ENCODE data around the gene POLR1E. TPM values are rescaled to one million over a fixed set of nuclear protein-coding genes. Genes with fewer than 3 reads are reported as not detected.

POLR1E gene
- polyA plus RNA-seq, 1 experiment = 21.6 TPM

DNA sequence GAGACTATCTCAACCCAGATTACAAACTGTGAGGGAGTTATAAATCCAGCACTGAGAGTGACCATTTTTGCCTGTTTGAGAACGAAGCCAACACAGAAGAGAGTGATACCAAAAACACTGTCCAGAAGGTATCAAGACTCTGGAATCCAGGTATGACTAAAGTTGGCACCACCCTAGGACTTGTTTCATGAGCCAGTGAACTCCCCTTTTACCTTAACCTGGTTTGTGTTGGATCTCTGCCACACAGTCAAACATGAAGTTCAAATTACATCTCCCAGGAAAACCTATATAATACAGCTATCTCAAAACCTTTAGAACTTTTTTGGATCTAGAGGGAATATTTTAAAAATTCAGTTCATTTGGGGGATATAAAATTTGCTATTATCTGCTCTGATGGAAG, 31.9 kb upstream of the POLR1E start:
- no peak for DNase-seq (ENCODE audit: low read depth)
- POLR2A ChIA-PET = no interaction called here
- no peaks in the 10 kb centered on the region for H3K27me3 ChIP-seq (ENCODE audit: control insufficient read depth, insufficient read depth, low read length)
- H3K4me3 ChIP-seq (ENCODE audit: low read depth, low read length) = no peak overlapping the region
- CTCF ChIA-PET = no interaction called here
- TF ChIP-seq, protein P1, sequence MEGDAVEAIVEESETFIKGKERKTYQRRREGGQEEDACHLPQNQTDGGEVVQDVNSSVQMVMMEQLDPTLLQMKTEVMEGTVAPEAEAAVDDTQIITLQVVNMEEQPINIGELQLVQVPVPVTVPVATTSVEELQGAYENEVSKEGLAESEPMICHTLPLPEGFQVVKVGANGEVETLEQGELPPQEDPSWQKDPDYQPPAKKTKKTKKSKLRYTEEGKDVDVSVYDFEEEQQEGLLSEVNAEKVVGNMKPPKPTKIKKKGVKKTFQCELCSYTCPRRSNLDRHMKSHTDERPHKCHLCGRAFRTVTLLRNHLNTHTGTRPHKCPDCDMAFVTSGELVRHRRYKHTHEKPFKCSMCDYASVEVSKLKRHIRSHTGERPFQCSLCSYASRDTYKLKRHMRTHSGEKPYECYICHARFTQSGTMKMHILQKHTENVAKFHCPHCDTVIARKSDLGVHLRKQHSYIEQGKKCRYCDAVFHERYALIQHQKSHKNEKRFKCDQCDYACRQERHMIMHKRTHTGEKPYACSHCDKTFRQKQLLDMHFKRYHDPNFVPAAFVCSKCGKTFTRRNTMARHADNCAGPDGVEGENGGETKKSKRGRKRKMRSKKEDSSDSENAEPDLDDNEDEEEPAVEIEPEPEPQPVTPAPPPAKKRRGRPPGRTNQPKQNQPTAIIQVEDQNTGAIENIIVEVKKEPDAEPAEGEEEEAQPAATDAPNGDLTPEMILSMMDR (IDR thresholded peaks at IDR 0.05; ENCODE audit: insufficient read depth, low read depth, low read length) = no peak
- H3K36me3 ChIP-seq (ENCODE audit: control insufficient read depth, insufficient read depth, low read length) = peaks cover 2% of the 10 kb centered on the region

DNA sequence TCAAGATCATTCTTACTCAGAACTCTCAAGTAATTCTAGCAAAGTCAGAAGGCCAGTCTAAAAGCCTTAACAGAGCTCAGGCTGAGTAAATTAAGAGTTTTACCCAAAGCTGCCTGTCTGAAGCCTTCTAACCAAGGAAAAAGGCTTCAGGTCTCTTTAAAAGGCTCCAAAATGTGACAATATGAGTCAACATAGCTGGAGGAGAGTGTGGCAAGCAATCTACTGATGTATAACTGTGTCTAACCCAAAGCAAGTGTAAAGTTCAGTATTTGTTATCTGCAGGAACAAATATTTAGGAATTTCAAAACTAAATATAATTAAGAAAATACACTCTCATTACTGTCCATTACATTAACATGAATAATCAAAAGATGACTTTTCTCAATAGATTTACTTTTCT, 31.5 kb upstream of the POLR1E start:
- H3K27me3 ChIP-seq (ENCODE audit: control insufficient read depth, insufficient read depth, low read length) = no peaks in the 10 kb centered on the region
- peaks cover 2% of the 10 kb centered on the region for H3K36me3 ChIP-seq (ENCODE audit: control insufficient read depth, insufficient read depth, low read length)
- H3K4me3 ChIP-seq (ENCODE audit: low read depth, low read length) = no peak overlapping the region
- TF ChIP-seq, protein P1 (IDR thresholded peaks at IDR 0.05; ENCODE audit: insufficient read depth, low read depth, low read length) = no peak
- ChIA-PET CTCF (no interaction called here), POLR2A (no interaction called here)
- DNase-seq (ENCODE audit: low read depth) = no peak

DNA sequence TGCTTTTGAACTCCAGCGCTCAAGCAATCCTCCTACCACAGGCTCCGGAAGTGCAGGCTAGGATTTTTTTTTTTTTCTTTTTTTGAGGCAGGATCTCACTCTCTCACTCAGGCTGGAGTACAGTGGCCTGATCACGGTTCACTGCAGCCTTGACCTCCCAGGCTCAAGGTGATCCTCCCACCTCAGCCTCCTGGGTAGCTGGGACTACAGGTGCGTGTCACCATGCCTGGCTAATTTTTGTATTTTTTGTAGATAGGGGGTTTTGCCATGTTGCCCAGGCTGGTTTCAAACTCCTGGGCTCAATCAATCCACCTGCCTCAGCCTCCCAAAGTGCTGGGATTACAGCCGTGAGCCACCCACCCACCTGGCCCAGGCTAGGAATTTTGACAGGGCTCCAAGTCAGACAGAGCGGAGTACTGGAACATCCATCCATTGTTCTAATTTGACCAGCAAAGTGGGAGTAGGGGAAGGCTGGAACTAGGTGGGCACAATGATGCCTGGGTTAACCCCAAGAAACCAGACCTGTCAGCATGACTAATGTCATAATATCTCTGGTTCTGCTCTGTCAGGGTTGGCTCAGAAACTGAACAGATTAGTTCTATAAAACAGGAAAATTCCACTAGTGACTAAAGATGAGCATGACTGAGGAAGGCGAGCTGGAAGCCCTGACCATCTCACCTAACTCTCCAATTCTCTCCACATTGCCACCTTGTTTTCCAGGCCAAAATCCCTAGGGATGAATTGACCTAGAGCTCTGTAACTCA, 29.7 kb upstream of the POLR1E start:
- no peak for DNase-seq (ENCODE audit: low read depth)
- ChIA-PET POLR2A (no interaction called here), CTCF (no interaction called here)
- Histone ChIP-seq H3K27me3 (ENCODE audit: control insufficient read depth, insufficient read depth, low read length) (no peaks in the 10 kb centered on the region), H3K4me3 (ENCODE audit: low read depth, low read length) (no peak overlapping the region), H3K36me3 (ENCODE audit: control insufficient read depth, insufficient read depth, low read length) (no peaks in the 10 kb centered on the region)
- TF ChIP-seq, protein P1 (IDR thresholded peaks at IDR 0.05; ENCODE audit: insufficient read depth, low read depth, low read length) = no peak

DNA sequence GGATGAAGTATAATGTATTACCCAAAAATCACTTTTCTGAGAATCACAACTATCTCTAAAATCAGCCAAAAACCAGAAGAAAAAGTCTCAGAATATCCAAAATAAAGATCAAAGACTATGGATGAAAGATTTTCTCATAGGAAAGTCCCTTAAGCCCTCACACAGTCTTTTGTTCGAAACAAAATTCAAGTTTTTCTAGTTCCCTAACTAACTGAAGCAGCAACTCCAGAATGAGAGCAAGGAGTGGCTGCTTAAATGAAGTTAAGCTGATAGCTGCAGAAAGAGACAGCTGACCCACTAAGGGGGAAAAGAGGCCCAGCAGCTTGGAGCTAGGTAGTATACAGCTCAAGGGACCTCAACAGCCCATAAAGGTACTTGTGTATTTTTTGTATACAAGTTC, 28.9 kb upstream of the POLR1E start:
- TF ChIP-seq, protein P1 (IDR thresholded peaks at IDR 0.05; ENCODE audit: insufficient read depth, low read depth, low read length) = no peak
- no peak for DNase-seq (ENCODE audit: low read depth)
- CTCF ChIA-PET = no interaction called here
- Histone ChIP-seq H3K36me3 (ENCODE audit: control insufficient read depth, insufficient read depth, low read length) (no peaks in the 10 kb centered on the region), H3K4me3 (ENCODE audit: low read depth, low read length) (no peak overlapping the region), H3K27me3 (ENCODE audit: control insufficient read depth, insufficient read depth, low read length) (no peaks in the 10 kb centered on the region)
- POLR2A ChIA-PET = no interaction called here

DNA sequence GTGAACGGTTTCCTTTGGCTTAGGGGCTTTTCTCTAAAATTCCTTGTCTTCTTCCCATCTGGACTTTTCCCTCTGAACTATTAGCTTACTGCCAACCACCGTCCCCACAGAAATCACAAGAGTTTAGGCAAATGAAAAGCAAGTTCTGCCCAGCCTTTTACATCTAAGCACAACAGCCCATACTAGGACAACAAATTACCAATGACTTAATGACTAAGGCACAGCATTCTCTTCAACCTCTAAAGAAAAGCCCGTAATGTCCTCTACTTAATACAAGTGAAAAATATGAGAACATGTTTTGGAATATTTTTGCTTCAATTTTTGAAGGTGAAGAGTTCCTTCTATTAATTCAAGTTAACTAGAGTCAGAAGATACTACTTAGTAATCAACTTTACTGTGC, 21.7 kb upstream of the POLR1E start:
- H3K27me3 ChIP-seq (ENCODE audit: control insufficient read depth, insufficient read depth, low read length) = no peaks in the 10 kb centered on the region
- POLR2A ChIA-PET = no interaction called here
- TF ChIP-seq, protein P1 (IDR thresholded peaks at IDR 0.05; ENCODE audit: insufficient read depth, low read depth, low read length) = no peak
- CTCF ChIA-PET = interaction anchor here (0.6 kb wide), 1 partner anchor 1020 kb away, joined by 4 read pairs; no protein-coding TSS in a partner anchor
- DNase-seq (ENCODE audit: low read depth) = no peak
- peak overlapping the region; percentile 99 for H3K4me3 ChIP-seq (ENCODE audit: low read depth, low read length)
- peaks cover 1% of the 10 kb centered on the region; the same call in 1 of the 2 replicates for H3K36me3 ChIP-seq (ENCODE audit: control insufficient read depth, insufficient read depth, low read length)
